ENCODE measurements around the gene TSKU.

The TSKU gene

DNA sequence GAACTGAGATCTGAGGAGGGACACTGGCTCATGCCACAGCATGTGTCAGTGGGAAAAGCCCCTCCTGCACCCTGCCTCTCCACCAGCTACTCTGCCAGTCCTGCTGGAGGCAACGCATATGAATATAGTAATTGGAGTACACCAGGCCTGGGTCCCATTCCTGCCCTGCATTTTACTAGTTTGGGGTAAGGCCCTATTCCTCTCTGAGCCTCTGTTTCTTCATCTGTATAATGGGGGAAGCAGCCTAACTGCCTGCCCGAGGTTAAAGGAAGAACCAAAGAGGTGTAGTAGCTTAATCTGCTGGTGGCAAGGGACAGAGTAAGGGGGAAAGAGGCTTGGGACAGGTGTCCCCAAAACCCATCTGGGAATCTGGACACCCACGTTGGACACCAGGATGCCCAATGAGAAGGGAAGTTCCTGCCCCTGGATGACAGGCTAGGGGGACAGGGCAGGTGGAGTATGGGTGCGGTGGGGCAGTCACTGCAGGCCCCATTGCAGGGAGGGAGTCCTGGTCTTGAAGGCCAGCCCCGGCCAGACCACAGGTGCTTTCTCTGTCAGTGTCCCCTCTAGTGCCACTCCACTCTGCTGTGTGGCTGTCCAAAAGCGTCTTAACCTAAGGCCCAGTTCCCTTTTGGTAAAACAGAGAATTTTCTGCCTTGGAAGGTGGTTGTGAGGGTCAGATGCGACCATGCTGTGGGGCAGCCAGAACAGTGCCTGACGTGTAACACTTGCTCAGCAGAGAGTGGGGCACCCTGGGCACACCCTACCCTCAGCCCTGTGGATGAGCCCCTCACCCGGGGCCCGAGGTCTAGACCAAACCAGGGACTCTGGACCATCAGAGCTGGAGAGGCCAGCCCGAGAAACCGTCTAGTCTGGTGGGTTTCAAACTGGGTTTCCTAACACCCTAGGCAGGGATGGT is 11.5 kb downstream of the TSKU start:
- H3K4me1 ChIP-seq (ENCODE audit: insufficient read depth, low read length), result peaks cover 5% of the 10 kb centered on the region; the same call in 1 of the 2 replicates
- no peaks in the 10 kb centered on the region; the same call in 1 of the 2 replicates for H3K36me3 ChIP-seq (ENCODE audit: insufficient read depth, low read length)
- no peak overlapping the region for H3K9ac ChIP-seq (ENCODE audit: low read depth, low read length)
- H3K9me3 ChIP-seq (ENCODE audit: control insufficient read depth, insufficient read depth, low read length), result peaks cover 5% of the 10 kb centered on the region; the same call in 1 of the 2 replicates

DNA sequence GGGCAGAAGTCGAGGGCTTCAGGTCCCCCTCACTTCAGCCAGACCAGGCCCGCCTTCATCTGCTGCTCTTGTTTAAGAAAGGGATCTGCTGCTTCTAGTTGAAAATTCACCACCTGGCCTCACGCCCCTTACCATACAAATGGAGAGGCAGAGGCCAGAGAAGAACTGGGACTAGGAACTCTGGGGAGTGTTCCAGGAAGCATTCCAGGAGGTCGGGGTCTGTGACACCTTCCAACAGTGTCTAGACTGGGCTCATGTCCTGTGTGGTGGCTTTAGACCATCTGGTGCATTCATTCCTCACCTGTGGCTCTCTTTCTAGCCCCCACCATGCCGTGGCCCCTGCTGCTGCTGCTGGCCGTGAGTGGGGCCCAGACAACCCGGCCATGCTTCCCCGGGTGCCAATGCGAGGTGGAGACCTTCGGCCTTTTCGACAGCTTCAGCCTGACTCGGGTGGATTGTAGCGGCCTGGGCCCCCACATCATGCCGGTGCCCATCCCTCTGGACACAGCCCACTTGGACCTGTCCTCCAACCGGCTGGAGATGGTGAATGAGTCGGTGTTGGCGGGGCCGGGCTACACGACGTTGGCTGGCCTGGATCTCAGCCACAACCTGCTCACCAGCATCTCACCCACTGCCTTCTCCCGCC is 12.3 kb downstream of the TSKU start:
- no peak overlapping the region for H3K9ac ChIP-seq (ENCODE audit: low read depth, low read length)
- no peaks in the 10 kb centered on the region; the same call in 1 of the 2 replicates for H3K36me3 ChIP-seq (ENCODE audit: insufficient read depth, low read length)
- H3K4me1 ChIP-seq (ENCODE audit: insufficient read depth, low read length), result peaks cover 5% of the 10 kb centered on the region; the same call in 1 of the 2 replicates
- H3K9me3 ChIP-seq (ENCODE audit: control insufficient read depth, insufficient read depth, low read length), result peaks cover 2% of the 10 kb centered on the region; the same call in 1 of the 2 replicates

DNA sequence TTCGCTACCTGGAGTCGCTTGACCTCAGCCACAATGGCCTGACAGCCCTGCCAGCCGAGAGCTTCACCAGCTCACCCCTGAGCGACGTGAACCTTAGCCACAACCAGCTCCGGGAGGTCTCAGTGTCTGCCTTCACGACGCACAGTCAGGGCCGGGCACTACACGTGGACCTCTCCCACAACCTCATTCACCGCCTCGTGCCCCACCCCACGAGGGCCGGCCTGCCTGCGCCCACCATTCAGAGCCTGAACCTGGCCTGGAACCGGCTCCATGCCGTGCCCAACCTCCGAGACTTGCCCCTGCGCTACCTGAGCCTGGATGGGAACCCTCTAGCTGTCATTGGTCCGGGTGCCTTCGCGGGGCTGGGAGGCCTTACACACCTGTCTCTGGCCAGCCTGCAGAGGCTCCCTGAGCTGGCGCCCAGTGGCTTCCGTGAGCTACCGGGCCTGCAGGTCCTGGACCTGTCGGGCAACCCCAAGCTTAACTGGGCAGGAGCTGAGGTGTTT is 12.8 kb downstream of the TSKU start:
- H3K9ac ChIP-seq (ENCODE audit: low read depth, low read length), result no peak overlapping the region
- no peaks in the 10 kb centered on the region; the same call in 1 of the 2 replicates for H3K36me3 ChIP-seq (ENCODE audit: insufficient read depth, low read length)
- H3K4me1 ChIP-seq (ENCODE audit: insufficient read depth, low read length), result peaks cover 5% of the 10 kb centered on the region; the same call in 1 of the 2 replicates
- H3K9me3 ChIP-seq (ENCODE audit: control insufficient read depth, insufficient read depth, low read length), result no peaks in the 10 kb centered on the region; the same call in 1 of the 2 replicates

DNA sequence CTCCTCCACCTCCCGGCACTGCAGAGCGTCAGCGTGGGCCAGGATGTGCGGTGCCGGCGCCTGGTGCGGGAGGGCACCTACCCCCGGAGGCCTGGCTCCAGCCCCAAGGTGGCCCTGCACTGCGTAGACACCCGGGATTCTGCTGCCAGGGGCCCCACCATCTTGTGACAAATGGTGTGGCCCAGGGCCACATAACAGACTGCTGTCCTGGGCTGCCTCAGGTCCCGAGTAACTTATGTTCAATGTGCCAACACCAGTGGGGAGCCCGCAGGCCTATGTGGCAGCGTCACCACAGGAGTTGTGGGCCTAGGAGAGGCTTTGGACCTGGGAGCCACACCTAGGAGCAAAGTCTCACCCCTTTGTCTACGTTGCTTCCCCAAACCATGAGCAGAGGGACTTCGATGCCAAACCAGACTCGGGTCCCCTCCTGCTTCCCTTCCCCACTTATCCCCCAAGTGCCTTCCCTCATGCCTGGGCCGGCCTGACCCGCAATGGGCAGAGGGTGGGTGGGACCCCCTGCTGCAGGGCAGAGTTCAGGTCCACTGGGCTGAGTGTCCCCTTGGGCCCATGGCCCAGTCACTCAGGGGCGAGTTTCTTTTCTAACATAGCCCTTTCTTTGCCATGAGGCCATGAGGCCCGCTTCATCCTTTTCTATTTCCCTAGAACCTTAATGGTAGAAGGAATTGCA is 13.5 kb downstream of the TSKU start:
- H3K4me1 ChIP-seq (ENCODE audit: insufficient read depth, low read length), result peaks cover 12% of the 10 kb centered on the region
- no peak overlapping the region for H3K9ac ChIP-seq (ENCODE audit: low read depth, low read length)
- no peaks in the 10 kb centered on the region; the same call in 1 of the 2 replicates for H3K9me3 ChIP-seq (ENCODE audit: control insufficient read depth, insufficient read depth, low read length)
- H3K36me3 ChIP-seq (ENCODE audit: insufficient read depth, low read length), result no peaks in the 10 kb centered on the region; the same call in 1 of the 2 replicates

DNA sequence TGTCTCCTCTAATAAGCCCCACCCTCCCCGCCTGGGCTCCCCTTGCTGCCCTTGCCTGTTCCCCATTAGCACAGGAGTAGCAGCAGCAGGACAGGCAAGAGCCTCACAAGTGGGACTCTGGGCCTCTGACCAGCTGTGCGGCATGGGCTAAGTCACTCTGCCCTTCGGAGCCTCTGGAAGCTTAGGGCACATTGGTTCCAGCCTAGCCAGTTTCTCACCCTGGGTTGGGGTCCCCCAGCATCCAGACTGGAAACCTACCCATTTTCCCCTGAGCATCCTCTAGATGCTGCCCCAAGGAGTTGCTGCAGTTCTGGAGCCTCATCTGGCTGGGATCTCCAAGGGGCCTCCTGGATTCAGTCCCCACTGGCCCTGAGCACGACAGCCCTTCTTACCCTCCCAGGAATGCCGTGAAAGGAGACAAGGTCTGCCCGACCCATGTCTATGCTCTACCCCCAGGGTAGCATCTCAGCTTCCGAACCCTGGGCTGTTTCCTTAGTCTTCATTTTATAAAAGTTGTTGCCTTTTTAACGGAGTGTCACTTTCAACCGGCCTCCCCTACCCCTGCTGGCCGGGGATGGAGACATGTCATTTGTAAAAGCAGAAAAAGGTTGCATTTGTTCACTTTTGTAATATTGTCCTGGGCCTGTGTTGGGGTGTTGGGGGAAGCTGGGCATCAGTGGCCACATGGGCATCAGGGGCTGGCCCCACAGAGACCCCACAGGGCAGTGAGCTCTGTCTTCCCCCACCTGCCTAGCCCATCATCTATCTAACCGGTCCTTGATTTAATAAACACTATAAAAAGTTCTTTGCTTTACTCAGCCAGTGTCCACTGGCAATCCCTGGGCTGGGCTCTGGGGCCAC is 14.4 kb downstream of the TSKU start:
- Histone ChIP-seq H3K4me1 (ENCODE audit: insufficient read depth, low read length) (peaks cover 13% of the 10 kb centered on the region), H3K9ac (ENCODE audit: low read depth, low read length) (no peak overlapping the region), H3K9me3 (ENCODE audit: control insufficient read depth, insufficient read depth, low read length) (no peaks in the 10 kb centered on the region), H3K36me3 (ENCODE audit: insufficient read depth, low read length) (no peaks in the 10 kb centered on the region; the same call in 1 of the 2 replicates)

DNA sequence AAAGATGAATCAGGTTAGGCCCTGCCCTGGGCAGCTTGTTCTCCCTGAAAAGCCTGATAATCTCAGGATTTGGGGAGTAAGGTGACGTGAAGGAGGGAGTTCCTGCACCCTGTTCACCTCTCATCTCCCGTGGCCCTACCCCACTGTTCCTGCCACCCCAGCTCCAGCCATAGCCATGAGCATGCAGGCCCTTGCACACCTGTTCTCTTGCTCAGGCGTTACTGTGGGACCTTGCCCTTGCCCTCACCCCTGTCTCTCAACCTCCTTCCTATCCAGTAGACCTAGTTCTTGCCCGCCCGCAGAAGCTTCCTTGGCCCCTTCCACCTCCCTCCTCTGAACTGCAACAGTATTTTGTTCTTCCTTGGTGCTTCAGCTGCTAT is 15.0 kb downstream of the TSKU start:
- peaks cover 13% of the 10 kb centered on the region for H3K4me1 ChIP-seq (ENCODE audit: insufficient read depth, low read length)
- H3K9me3 ChIP-seq (ENCODE audit: control insufficient read depth, insufficient read depth, low read length), result no peaks in the 10 kb centered on the region
- H3K36me3 ChIP-seq (ENCODE audit: insufficient read depth, low read length), result no peaks in the 10 kb centered on the region; the same call in 1 of the 2 replicates
- H3K9ac ChIP-seq (ENCODE audit: low read depth, low read length), result no peak overlapping the region

DNA sequence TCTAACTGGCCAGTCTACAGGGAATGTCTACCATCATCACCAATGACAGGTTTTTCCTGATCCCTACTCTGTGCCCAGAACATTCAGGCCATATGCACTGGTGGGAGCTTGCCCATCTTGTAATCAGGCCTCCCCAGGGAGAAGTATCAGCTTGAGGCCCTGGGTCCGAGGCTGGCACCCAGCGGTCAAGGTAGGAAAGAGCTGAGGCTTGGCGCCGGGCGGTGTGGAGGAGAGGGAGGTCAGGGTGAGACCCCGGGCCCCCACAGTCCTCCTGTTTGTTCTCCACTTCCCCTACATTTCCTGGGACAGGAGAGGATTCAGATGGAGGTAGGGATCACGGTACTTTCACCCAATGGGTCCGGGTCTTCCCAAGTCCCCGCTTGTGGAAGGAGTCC is 15.5 kb downstream of the TSKU start:
- Histone ChIP-seq H3K9ac (ENCODE audit: low read depth, low read length) (peak overlapping the region; percentile 31; the same call in 1 of the 2 replicates), H3K4me1 (ENCODE audit: insufficient read depth, low read length) (peaks cover 13% of the 10 kb centered on the region), H3K9me3 (ENCODE audit: control insufficient read depth, insufficient read depth, low read length) (no peaks in the 10 kb centered on the region), H3K36me3 (ENCODE audit: insufficient read depth, low read length) (no peaks in the 10 kb centered on the region; the same call in 1 of the 2 replicates)

DNA sequence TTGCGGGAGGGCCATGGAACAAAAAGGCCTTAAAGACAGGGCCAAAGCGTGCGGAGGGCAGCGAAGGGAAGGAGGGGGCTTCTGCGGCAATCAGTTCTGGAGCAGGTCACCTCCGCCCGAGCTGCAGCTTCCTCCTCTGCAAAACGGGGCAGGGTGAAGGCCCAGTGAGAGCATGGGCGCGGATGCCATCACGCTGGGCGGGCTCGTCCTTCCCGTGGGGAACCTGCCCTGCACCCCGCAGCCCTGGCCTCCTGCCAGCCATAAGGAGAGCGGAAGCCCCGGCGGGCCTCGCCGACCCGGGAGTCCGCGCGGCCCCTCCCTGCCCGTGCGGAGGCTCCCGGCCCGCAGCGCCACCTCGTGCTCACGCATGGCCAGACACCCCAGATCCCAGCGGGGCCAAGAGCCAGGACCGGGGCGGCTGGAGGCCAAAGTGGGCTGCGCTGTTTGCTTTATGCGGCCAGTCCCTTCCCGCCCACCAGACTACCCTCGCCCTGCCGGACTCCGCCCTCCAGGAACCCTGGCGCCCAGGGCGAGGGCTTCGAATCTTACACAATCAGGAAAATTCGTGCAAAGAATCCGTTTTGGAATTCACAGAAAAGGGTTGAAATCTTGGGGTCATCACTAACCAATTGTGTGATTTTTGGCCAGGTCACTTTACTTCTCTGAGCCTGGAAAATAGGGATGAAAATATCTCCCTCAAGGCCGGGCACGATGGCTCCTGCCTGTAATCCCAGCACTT is 16.1 kb downstream of the TSKU start:
- Histone ChIP-seq H3K9me3 (ENCODE audit: control insufficient read depth, insufficient read depth, low read length) (no peaks in the 10 kb centered on the region), H3K36me3 (ENCODE audit: insufficient read depth, low read length) (no peaks in the 10 kb centered on the region; the same call in 1 of the 2 replicates), H3K9ac (ENCODE audit: low read depth, low read length) (peak overlapping the region; percentile 31; the same call in 1 of the 2 replicates), H3K4me1 (ENCODE audit: insufficient read depth, low read length) (peaks cover 11% of the 10 kb centered on the region)

DNA sequence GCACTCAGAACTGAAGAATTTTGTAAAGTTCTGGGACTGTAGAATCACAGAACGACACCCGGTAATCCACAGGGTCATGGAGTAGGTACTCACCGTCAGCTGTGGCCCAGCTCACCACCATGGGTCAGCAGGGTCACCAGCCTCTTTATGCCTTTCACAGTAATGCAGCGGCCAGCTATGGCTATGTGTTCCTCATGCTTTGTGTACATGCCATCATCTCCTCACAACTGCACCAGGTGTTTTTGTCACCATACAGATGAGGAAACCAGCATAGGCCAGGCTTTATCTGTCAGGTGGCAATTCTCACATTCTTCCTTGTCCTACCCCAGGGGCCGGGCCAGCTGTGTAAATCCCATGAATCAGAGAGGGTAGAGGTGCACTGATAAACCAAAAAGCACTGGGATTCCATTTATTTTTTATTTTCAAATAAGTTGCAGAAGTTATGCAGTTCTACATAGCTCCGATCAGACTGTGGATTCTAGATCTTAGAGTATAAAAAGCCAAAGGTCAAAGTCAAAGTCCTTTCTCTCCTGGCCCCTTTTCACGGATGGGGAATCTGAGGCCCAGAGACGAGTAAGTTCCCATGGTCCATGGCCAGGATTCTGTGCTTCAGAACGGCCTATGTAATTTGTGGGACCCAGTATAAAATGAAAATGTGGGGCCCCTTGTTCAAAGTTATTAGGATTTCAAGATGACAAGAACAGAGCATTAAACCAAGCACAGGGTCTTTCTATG is 17.5 kb downstream of the TSKU start:
- no peaks in the 10 kb centered on the region for H3K9me3 ChIP-seq (ENCODE audit: control insufficient read depth, insufficient read depth, low read length)
- peaks cover 11% of the 10 kb centered on the region for H3K4me1 ChIP-seq (ENCODE audit: insufficient read depth, low read length)
- H3K36me3 ChIP-seq (ENCODE audit: insufficient read depth, low read length), result no peaks in the 10 kb centered on the region; the same call in 1 of the 2 replicates
- H3K9ac ChIP-seq (ENCODE audit: low read depth, low read length), result no peak overlapping the region

DNA sequence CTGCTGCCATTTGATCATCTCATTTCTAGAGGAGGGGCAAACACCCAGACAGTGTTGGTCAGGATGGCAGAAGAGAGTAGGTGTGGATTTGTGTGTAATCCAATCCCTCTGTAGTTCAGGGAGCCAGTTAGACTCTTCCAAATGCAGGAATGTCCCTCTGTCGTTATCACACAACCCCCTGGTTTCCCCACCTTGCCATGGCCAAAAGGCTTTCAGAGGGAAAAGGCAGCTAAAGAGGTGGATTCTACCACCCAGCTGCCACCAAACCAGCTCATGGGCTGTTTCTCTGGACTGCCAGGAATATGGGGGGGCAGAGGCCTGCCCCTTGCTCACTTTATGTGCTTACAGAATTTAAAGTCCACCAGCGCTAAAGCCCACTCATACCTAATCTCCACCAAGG is 18.1 kb downstream of the TSKU start:
- H3K4me1 ChIP-seq (ENCODE audit: insufficient read depth, low read length), result peaks cover 11% of the 10 kb centered on the region
- no peak overlapping the region for H3K9ac ChIP-seq (ENCODE audit: low read depth, low read length)
- no peaks in the 10 kb centered on the region for H3K9me3 ChIP-seq (ENCODE audit: control insufficient read depth, insufficient read depth, low read length)
- no peaks in the 10 kb centered on the region; the same call in 1 of the 2 replicates for H3K36me3 ChIP-seq (ENCODE audit: insufficient read depth, low read length)

DNA sequence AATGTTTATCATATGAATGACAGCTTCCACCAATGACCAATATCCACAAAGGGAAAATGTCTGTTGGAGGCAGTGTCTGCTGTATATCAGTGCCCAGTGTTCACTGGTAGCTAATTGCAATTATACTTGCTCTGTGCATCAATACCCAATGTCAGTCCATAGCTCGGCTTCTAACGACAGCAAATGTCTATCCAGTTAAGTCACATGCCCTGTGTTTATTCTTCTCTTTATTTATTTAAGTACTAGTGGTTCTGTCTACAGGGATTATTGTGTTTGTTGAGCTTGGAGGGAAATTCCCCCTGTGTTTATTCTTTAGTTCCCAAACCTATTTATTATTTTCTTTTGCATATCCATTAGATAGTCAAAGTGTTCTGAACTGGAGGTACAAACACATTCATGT is 18.6 kb downstream of the TSKU start:
- Histone ChIP-seq H3K9ac (ENCODE audit: low read depth, low read length) (no peak overlapping the region), H3K36me3 (ENCODE audit: insufficient read depth, low read length) (no peaks in the 10 kb centered on the region), H3K4me1 (ENCODE audit: insufficient read depth, low read length) (peaks cover 11% of the 10 kb centered on the region), H3K9me3 (ENCODE audit: control insufficient read depth, insufficient read depth, low read length) (no peaks in the 10 kb centered on the region)

DNA sequence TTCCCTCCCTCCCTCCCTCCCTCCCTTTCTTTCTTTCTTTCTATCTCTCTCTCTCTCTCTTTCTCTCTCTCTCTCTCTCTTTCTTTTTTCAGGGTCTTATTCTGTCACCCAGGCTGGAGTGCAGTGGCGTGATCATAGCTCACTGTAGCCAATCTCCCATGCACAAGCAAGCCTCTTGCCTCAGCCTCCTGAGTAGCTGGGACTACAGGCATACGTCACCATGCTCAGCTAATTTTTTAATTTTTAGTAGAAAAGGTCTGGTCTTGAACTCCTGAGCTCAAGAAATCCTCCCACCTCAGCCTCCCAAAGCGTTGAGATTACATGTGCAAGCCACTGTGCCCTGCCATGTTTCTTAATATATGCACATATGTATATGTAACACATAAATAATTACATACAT is 19.0 kb downstream of the TSKU start:
- Histone ChIP-seq H3K36me3 (ENCODE audit: insufficient read depth, low read length) (no peaks in the 10 kb centered on the region), H3K9ac (ENCODE audit: low read depth, low read length) (no peak overlapping the region), H3K9me3 (ENCODE audit: control insufficient read depth, insufficient read depth, low read length) (no peaks in the 10 kb centered on the region), H3K4me1 (ENCODE audit: insufficient read depth, low read length) (peaks cover 11% of the 10 kb centered on the region)

Measured in ES-I3 (cell line).